NCI-H748 (cell line): ENCODE measurements around the gene ACTA1.
"Not testable (repeated sequence)": the region's sequence is repeated elsewhere in the genome, so short reads cannot be mapped to it uniquely, and the experiment has no call there.

ENCODE experiments used
- DNase-seq: peaks from one replicate; lab custom pipeline; 2025; ENCODE audit not compliant: unreplicated experiment; lab: John Stamatoyannopoulos, UW

The ACTA1 gene

GRCh38 chr1:229440851-229441537 is 7.1 kb upstream of the ACTA1 start:
- DNase-seq, result no peak

GRCh38 chr1:229438021-229438420 is 4.1 kb upstream of the ACTA1 start:
- no peak for DNase-seq

GRCh38 chr1:229437443-229437842 is 3.5 kb upstream of the ACTA1 start:
- DNase-seq, result no peak

GRCh38 chr1:229436201-229436600 is 2.3 kb upstream of the ACTA1 start:
- no peak for DNase-seq

GRCh38 chr1:229434641-229435051 is 752 bp upstream of the ACTA1 start:
- DNase-seq, result no peak

GRCh38 chr1:229433364-229434004 is 410 bp downstream of the ACTA1 start:
- no peak for DNase-seq

- DNase-seq, result no peak
Measured at GRCh38 chr1:229432905-229433304, 989 bp downstream of the ACTA1 start.

- DNase-seq, result no peak
Measured at GRCh38 chr1:229432116-229432461, 1.8 kb downstream of the ACTA1 start.

GRCh38 chr1:229431284-229432115 is 2.4 kb downstream of the ACTA1 start:
- no peak for DNase-seq

GRCh38 chr1:229430761-229431283 is 3.1 kb downstream of the ACTA1 start:
- no peak for DNase-seq

- no peak for DNase-seq
Measured at GRCh38 chr1:229428256-229428655, 5.6 kb downstream of the ACTA1 start.

GRCh38 chr1:229427572-229427971 is 6.3 kb downstream of the ACTA1 start:
- no peak for DNase-seq

- DNase-seq, result no peak
Measured at GRCh38 chr1:229425564-229426159, 8.2 kb downstream of the ACTA1 start.

- DNase-seq, result peak; percentile 13
Measured at GRCh38 chr1:229420765-229421164, 13.1 kb downstream of the ACTA1 start.

- DNase-seq, result no peak
Measured at GRCh38 chr1:229420224-229420623, 13.7 kb downstream of the ACTA1 start.

- not testable (repeated sequence) for DNase-seq
Measured at GRCh38 chr1:229418586-229418985, 15.3 kb downstream of the ACTA1 start.

- not testable (repeated sequence) for DNase-seq
Measured at GRCh38 chr1:229412810-229413209, 21.1 kb downstream of the ACTA1 start.

GRCh38 chr1:229412056-229412455 is 21.8 kb downstream of the ACTA1 start:
- no peak for DNase-seq

GRCh38 chr1:229411434-229412055 is 22.3 kb downstream of the ACTA1 start:
- no peak for DNase-seq

- peak; percentile 52 for DNase-seq
Measured at GRCh38 chr1:229410692-229411433, 23.0 kb downstream of the ACTA1 start.
